H1 (cell line): Measurements from ENCODE around the gene SND1. TPM values are rescaled to one million over a fixed set of nuclear protein-coding genes. Genes with fewer than 3 reads are reported as not detected.
A peak's percentile ranks its signal among the peaks of the same experiment; 100 is the strongest.

ENCODE experiments used
- BCL11A ChIP-seq, 2 experiments: IDR thresholded peaks; one replicate each; pipeline ENCODE4 v1.6.1; 2011; ENCODE audit warnings: low read depth in 2 of 2, low read length in 2 of 2, mild to moderate bottlenecking in 2 of 2
- BRCA1 ChIP-seq: IDR thresholded peaks from 2 replicates; pipeline ENCODE4 v1.6.1; 2012; ENCODE audit warnings: low read depth, low read length, improper control_type of control experiment
- CBX5 ChIP-seq: fragments of 300-800, 300-1000 bp; sonication (generic); IDR thresholded peaks from 2 replicates; pipeline ENCODE4 v1.7.1; 2016; ENCODE audit warnings: antibody characterized with exemption, low read length, low read depth
- CBX8 ChIP-seq: fragments of 300-800, 300-1000 bp; sonication (generic); IDR thresholded peaks from 2 replicates; pipeline ENCODE4 v1.7.1; 2016; ENCODE audit warnings: low read depth, low read length, borderline replicate concordance
- CEBPB ChIP-seq: IDR thresholded peaks from 2 replicates; pipeline ENCODE4 v1.6.1; 2012; ENCODE audit warnings: low read depth, low read length
- EP300 ChIP-seq, 2 experiments: IDR thresholded peaks; 1 replicate in 1 of 2; 2 replicates in 1 of 2; pipeline ENCODE4 v1.6.1; 2011 to 2012; ENCODE audit warnings: low read depth in 2 of 2, low read length in 2 of 2, mild to moderate bottlenecking in 2 of 2, borderline replicate concordance in 1 of 2, inconsistent platforms in 1 of 2, moderate library complexity in 1 of 2
- HDAC2 ChIP-seq, 2 experiments: fragments of 300-600 bp in 1 of 2; sonication (generic) in 1 of 2; IDR thresholded peaks; 2 replicates each; pipeline ENCODE4 v1.6.1; 2011 to 2012; ENCODE audit warnings: low read depth in 2 of 2, low read length in 2 of 2, mild to moderate bottlenecking in 2 of 2, moderate library complexity in 2 of 2, borderline replicate concordance in 1 of 2, inconsistent platforms in 1 of 2
- HDAC6 ChIP-seq: IDR thresholded peaks from one replicate; pipeline ENCODE4 v1.7.1; 2012; ENCODE audit warnings: low read depth, mild to moderate bottlenecking, inconsistent platforms, low read length, moderate library complexity
- JUN ChIP-seq: IDR thresholded peaks from 2 replicates; pipeline ENCODE4 v1.6.1; 2011; ENCODE audit warnings: low read depth, mild to moderate bottlenecking, improper control_type of control experiment, low read length
- KDM4A ChIP-seq: IDR thresholded peaks from one replicate; pipeline ENCODE4 v1.7.1; 2012; ENCODE audit warnings: low read depth, mild to moderate bottlenecking, moderate library complexity, low read length, inconsistent platforms; ENCODE audit not compliant: severe bottlenecking
- PHF8 ChIP-seq: fragments of 200-600 bp; sonication (generic); conservative IDR thresholded peaks from 2 replicates; pipeline ENCODE4 v1.7.1; 2012; ENCODE audit warnings: low read depth, mild to moderate bottlenecking, inconsistent platforms, low read length, moderate library complexity
- POLR2A ChIP-seq, 2 experiments: IDR thresholded peaks; 1 replicate in 1 of 2; 2 replicates in 1 of 2; pipeline ENCODE4 v1.6.1; 2011; ENCODE audit warnings: low read depth in 2 of 2, low read length in 2 of 2, mild to moderate bottlenecking in 2 of 2; ENCODE audit errors: control extremely low read depth in 1 of 2
- POLR2AphosphoS5 ChIP-seq: IDR thresholded peaks from 2 replicates; pipeline ENCODE4 v1.6.1; 2011; ENCODE audit warnings: low read depth, low read length
- POU5F1 ChIP-seq: IDR thresholded peaks from 2 replicates; pipeline ENCODE4 v1.6.1; 2011; ENCODE audit warnings: low read depth, mild to moderate bottlenecking, low read length, moderate library complexity
- RNF2 ChIP-seq: fragments of 200-900, 300-1000 bp; sonication (generic); IDR thresholded peaks from 2 replicates; pipeline ENCODE4 v1.7.1; 2016; ENCODE audit warnings: borderline replicate concordance, low read depth, mild to moderate bottlenecking, antibody characterized with exemption, low read length; ENCODE audit not compliant: poor library complexity, severe bottlenecking; ENCODE audit errors: missing control alignments
- SIRT6 ChIP-seq: IDR thresholded peaks from one replicate; pipeline ENCODE4 v1.7.1; 2012; ENCODE audit warnings: low read length, inconsistent platforms
- SP1 ChIP-seq: IDR thresholded peaks from 2 replicates; pipeline ENCODE4 v1.6.1; 2011; ENCODE audit warnings: low read depth, low read length
- SP2 ChIP-seq: IDR thresholded peaks from 2 replicates; pipeline ENCODE4 v1.6.1; 2012; ENCODE audit warnings: mild to moderate bottlenecking, low read length, inconsistent platforms
- SP4 ChIP-seq: IDR thresholded peaks from 2 replicates; pipeline ENCODE4 v1.6.1; 2012; ENCODE audit warnings: low read length, inconsistent platforms
- SUZ12 ChIP-seq: fragments of 200-600 bp; sonication (generic); IDR thresholded peaks from 2 replicates; pipeline ENCODE4 v1.6.1; 2012; ENCODE audit warnings: mild to moderate bottlenecking, inconsistent platforms, low read length, moderate library complexity, mixed read lengths
- TAF7 ChIP-seq: optimal IDR thresholded peaks from 2 replicates; pipeline ENCODE3; 2011; ENCODE audit warnings: low read depth, mild to moderate bottlenecking, inconsistent platforms, low read length, moderate library complexity, borderline replicate concordance
- TCF12 ChIP-seq: IDR thresholded peaks from 2 replicates; pipeline ENCODE4 v1.6.1; 2011; ENCODE audit warnings: low read depth, mild to moderate bottlenecking, low read length
- ZNF274 ChIP-seq: IDR thresholded peaks from 2 replicates; pipeline ENCODE4 v1.7.0; 2012; ENCODE audit warnings: low read length, borderline replicate concordance; ENCODE audit errors: extremely low read depth
- polyA plus RNA-seq, 7 experiments: library from polyadenylated mRNA; depleted of rRNA in 3 of 7; stranded (reverse) in 5 of 7; unstranded in 2 of 7; fragments of >200 nt in 5 of 7; fragments of 200-250 nt in 2 of 7; gene quantifications; 1 replicate in 5 of 7; 2 replicates in 1 of 7; 4 replicates in 1 of 7; pipeline versions ENCODE4 v1.2.1 to v1.2.3, GENCODE V29; 2011 to 2013; ENCODE audit warnings: missing spikeins in 2 of 7, mixed read lengths in 2 of 7
- total RNA-seq: library from RNA; stranded (reverse); fragmentation: NEBNext Ultra II Directional; extraction: Animal tissue kit (Norgen Biotek cat#: 25700); gene quantifications from 2 replicates; pipeline ENCODE4 v1.2.1, GENCODE V29; 2021
- TF ChIP-seq, protein P1 (sequence below): IDR thresholded peaks from 2 replicates; pipeline ENCODE4 v1.6.1; 2012; ENCODE audit warnings: inconsistent platforms

SND1 gene
- total and polyA plus RNA-seq, 2 of the 8 experiments (the other 6 are each of a cell fraction or from before 2014, with no cell fraction given): 122 to 290 TPM

DNA sequence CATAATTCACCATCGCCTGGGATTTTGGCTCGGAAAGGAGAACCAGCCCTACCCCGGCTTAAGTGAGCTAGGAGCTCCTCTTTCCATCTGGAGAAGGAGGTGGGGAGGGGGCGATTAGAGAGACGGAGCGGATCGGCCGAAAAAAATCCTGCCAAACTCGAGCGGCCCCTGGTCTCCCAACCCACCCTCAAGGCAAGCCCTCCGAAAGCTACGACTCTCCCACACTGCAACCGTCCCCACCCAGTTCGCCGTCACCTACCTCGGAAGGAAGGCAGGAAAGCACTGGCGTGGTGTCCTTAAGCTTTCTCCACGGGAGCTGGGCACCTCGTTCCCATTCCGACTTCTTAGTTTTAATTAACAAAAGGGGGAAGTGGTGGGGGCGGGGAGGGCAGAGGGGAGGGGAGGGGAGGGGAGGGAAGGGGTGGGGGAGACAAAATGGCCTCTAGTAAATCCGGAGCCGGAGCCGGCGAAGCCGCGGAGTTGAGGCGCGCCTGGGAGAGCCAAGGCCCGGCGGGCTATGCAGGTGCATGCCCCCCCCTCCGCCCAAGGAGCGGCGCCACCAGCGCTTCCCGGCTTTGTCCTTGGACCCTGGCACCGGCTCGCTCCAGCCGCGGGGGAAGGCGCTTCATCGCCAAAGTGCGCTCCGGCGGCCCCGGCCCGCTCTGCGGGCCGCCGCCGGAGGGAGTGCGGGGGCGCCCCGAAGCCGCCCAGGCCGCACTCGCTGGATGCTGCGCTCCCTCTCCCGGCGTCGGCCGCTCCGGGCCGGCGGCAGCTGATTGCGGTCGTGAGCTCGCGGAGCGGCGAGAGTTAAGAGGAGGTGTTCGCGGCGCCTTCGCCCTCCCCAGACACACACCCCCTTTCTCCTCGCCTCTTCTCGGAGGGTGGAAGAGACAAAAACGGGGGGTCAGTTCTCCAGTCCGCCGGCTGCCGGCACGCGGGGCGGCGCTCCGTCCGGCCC lies 378.9 kb downstream of the SND1 start, which contains the start of gene LRRC4 (continued):
- TF ChIP-seq POU5F1 (no peak), KDM4A (peak; percentile 41), SP4 (no peak), SIRT6 (no peak), SUZ12 (no peak), CBX5 (no peak), SP1 (no peak), RNF2 (no peak), ZNF274 (no peak), BCL11A (IDR thresholded peaks at IDR 0.05; ENCODE audit: low read depth in 2 of 2, low read length in 2 of 2) (no peak), PHF8 (peak; percentile 51; the same call in 1 of the 2 replicates), EP300 (IDR thresholded peaks at IDR 0.05; ENCODE audit: borderline replicate concordance in 1 of 2, low read depth in 2 of 2, low read length in 2 of 2) (no peak; a peak in 1 of 3 replicates), SP2 (no peak), TCF12 (0 out of 2 replicates have a peak, but pooled peaks have one; percentile 20), BRCA1 (no peak), TAF7 (no peak), CBX8 (no peak), HDAC2 (IDR thresholded peaks at IDR 0.05; ENCODE audit: borderline replicate concordance in 1 of 2, low read depth in 2 of 2, low read length in 2 of 2) (no peak), HDAC6 (no peak), JUN (no peak), POLR2A (IDR thresholded peaks at IDR 0.05; ENCODE audit: control extremely low read depth in 1 of 2, low read depth in 2 of 2, low read length in 2 of 2) (peak; percentile 34 to 54), CEBPB (no peak), POLR2AphosphoS5 (no peak)
- TF ChIP-seq, protein P1, sequence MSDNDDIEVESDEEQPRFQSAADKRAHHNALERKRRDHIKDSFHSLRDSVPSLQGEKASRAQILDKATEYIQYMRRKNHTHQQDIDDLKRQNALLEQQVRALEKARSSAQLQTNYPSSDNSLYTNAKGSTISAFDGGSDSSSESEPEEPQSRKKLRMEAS: no peak
